ELF-1 (cell line): ENCODE results near the gene ING1.

ENCODE experiments used
- DNase-seq: peaks from one replicate; pipeline ENCODE4 v3.0.0-alpha.2; 2016; ENCODE audit warnings: low read depth, low spot score

ING1 gene

DNA sequence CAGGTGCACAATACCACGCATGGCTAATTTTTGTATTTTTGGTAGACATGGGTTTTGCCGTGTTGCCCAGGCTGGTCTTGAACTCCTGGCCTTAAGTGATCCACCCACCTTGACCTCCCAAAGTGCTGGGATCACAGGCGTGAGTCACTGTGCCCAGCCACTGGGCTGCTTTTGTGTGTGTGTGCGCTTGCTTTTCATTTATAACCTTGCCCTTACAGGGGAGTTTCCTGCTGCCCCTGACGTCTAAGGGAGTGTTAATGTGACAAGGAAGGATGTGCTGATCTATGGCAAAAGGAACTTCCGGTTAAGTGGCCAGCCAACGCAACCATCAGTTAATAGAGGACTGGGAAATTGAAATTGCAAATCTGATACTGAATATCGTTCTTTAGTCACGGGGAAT is 57.7 kb downstream of the ING1 start:
- DNase-seq: no peak

DNA sequence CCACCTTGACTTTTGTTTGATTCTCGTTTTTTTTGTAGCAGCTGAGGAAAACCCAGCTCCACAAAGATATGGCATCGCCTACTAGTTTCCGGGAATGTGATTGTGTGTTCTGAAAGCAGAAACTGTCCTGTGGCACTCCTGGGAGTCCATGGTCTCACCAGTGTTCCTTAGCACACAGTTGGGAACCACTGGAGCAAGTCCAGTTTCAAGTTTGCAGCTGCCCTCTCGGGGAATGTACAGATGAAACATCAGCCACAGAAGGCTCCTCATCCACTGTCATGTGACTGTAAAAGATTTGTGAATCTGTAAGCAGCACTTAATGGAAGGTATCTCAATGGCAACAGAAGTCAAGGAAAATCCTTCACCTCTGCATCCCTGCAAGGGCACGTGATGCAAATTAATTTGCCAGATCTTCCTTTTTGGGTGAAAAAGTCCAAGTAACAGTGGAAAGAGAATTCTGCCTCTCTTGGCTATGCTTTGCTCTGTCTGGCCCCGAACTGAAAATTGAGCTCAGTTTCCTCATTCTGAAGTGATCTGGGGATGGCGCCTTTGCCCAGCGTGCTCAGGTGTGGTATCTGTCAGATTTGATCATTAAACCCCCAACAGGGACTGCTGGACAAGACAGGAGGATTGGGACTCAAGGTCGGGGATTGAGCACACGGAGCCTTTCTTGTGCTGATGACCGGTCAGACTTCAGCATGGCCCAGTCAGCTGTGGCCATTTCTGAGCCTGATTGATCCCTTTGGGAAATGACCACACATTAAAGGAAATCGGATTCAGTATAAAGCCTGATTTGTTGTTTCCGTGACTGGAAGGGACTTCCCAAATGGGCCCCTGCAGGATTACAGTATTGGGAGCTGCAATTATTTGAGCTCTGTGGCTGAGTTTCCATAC is 58.8 kb downstream of the ING1 start:
- DNase-seq: no peak
